Panc1 (cell line): Measurements from ENCODE around the gene ZCCHC9.

Source experiments
- POLR2AphosphoS5 ChIP-seq: IDR thresholded peaks from 2 replicates; pipeline ENCODE4 v1.6.1; 2012; ENCODE audit warnings: mild to moderate bottlenecking, low read depth, low read length, moderate library complexity
- REST ChIP-seq, 2 experiments: IDR thresholded peaks; 2 replicates each; pipeline ENCODE4 v1.6.1; 2011 to 2012; ENCODE audit warnings: low read depth in 2 of 2, control low read depth in 1 of 2, low read length in 1 of 2, mild to moderate bottlenecking in 1 of 2, moderate library complexity in 1 of 2; ENCODE audit not compliant: insufficient read depth in 1 of 2
- TF ChIP-seq, protein P1 (sequence below): fragments of 450-650 bp; IDR thresholded peaks from 2 replicates; pipeline ENCODE4 v1.5.1; 2017; ENCODE audit warnings: mild to moderate bottlenecking

DNA sequence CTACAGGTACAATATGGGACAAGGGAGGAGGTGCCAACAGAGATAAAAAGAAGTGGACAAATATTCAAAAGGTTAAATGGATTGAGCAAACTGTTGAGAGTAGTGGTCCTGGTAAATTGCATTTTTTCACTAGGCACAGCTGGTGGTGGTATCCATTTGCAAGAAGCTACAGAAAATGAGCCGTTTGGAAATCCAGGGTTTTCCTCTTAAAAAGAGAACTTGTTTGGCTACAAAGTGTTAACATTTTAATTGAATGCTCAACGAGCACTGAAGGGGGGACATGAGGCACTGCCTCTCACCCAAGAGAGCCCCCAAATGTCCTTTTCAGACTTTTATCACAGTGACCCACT lies 491 bp upstream of the ZCCHC9 start:
- TF ChIP-seq, protein P1, sequence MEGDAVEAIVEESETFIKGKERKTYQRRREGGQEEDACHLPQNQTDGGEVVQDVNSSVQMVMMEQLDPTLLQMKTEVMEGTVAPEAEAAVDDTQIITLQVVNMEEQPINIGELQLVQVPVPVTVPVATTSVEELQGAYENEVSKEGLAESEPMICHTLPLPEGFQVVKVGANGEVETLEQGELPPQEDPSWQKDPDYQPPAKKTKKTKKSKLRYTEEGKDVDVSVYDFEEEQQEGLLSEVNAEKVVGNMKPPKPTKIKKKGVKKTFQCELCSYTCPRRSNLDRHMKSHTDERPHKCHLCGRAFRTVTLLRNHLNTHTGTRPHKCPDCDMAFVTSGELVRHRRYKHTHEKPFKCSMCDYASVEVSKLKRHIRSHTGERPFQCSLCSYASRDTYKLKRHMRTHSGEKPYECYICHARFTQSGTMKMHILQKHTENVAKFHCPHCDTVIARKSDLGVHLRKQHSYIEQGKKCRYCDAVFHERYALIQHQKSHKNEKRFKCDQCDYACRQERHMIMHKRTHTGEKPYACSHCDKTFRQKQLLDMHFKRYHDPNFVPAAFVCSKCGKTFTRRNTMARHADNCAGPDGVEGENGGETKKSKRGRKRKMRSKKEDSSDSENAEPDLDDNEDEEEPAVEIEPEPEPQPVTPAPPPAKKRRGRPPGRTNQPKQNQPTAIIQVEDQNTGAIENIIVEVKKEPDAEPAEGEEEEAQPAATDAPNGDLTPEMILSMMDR, result no peak
- TF ChIP-seq REST (IDR thresholded peaks at IDR 0.05; ENCODE audit: insufficient read depth in 1 of 2, low read depth in 2 of 2, low read length in 1 of 2) (no peak), POLR2AphosphoS5 (no peak)
